Epithelial cell of proximal tubule (primary cell): ENCODE results near the gene MCTP2. TPM values are rescaled to one million over a fixed set of nuclear protein-coding genes. Genes with fewer than 3 reads are reported as not detected.
A peak's percentile ranks its signal among the peaks of the same experiment; 100 is the strongest.

Experiments
- DNase-seq: peaks from one replicate; pipeline ENCODE4 v3.0.0-alpha.2; 2011; ENCODE audit warnings: low read depth
- H3K4me3 ChIP-seq: 2 replicates; pipeline ENCODE4 v1.5.1; 2011; ENCODE audit warnings: low read depth, mild to moderate bottlenecking, low read length
- CTCF ChIP-seq: conservative IDR thresholded peaks from 2 replicates; pipeline ENCODE4 v1.5.1; 2012; ENCODE audit warnings: low read depth, mild to moderate bottlenecking, low read length
- total RNA-seq: library from RNA; depleted of rRNA; stranded (reverse); fragments of >200 nt; gene quantifications from 2 replicates; pipeline ENCODE4 v1.2.3, GENCODE V29; 2015

Gene MCTP2
- total RNA-seq, 1 donor from 2014 or later = 7.5 TPM

GRCh38 chr15:94526071-94526689 lies 294.8 kb downstream of the MCTP2 start:
- no peak for DNase-seq
- no peak overlapping the region for H3K4me3 ChIP-seq
- peak; percentile 57 for TF ChIP-seq CTCF

GRCh38 chr15:94532226-94532625 lies 300.9 kb downstream of the MCTP2 start:
- no peak for TF ChIP-seq CTCF
- no peak for DNase-seq
- no peak overlapping the region for H3K4me3 ChIP-seq
